Stimulated activated CD4-positive, alpha-beta T cell treated with anti-CD3 and anti-CD28 coated beads, TNF-alpha, amount 100 ng/mL, for 48 hours (primary cell): ENCODE measurements around the gene HRH2.
"Not testable (repeated sequence)": the region's sequence is repeated elsewhere in the genome, so short reads cannot be mapped to it uniquely, and the experiment has no call there.

Source experiments
- DNase-seq, 3 donors: peaks; one replicate each; pipeline ENCODE4 v3.0.0-alpha.2; 2020; ENCODE audit warnings: low read depth in 3 of 3

The HRH2 gene, protein sequence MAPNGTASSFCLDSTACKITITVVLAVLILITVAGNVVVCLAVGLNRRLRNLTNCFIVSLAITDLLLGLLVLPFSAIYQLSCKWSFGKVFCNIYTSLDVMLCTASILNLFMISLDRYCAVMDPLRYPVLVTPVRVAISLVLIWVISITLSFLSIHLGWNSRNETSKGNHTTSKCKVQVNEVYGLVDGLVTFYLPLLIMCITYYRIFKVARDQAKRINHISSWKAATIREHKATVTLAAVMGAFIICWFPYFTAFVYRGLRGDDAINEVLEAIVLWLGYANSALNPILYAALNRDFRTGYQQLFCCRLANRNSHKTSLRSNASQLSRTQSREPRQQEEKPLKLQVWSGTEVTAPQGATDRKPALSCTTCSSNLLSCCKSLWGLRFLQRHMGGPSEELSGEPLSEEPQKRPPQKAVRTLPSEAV

DNA sequence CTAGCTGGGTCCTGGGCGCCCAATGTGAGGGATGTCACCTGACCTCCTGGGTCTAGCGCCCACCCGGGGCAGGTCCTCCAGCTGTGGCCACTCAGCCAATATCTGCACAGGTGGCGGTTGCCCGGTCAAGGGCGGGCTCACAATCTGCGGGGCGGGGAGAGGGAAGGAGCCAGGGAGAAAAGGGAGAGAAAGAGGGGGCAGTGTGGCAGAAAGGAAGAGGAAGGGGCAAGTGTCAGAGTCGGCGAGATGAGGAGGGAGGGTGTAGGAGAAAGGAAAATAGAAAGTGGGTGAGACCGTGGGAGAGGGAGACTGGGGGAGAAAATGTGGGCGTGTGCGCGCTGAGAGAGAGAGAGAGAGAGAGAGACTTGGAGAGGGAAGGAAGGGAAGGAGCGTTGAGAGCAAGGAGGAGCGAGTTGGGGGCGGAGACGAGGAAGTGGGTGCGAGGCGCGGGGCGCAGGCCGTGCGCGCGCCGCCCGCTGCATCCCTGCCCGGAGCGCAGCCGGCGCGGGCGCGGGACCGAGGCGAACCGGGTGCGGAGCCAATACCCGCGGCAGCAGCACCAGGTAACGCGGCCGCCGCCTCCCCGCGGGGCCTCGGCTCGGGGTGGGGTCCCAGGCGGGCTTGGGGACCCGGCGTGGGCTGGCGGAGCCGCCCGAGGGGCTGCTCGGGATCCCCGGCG, at the start of gene HRH2:
Gene HRH2 (plus strand): TSS at position 479 of the 679 bp plus-strand sequence. CDS start 25,163 bp downstream, outside the sequence.
- no peak for DNase-seq

DNA sequence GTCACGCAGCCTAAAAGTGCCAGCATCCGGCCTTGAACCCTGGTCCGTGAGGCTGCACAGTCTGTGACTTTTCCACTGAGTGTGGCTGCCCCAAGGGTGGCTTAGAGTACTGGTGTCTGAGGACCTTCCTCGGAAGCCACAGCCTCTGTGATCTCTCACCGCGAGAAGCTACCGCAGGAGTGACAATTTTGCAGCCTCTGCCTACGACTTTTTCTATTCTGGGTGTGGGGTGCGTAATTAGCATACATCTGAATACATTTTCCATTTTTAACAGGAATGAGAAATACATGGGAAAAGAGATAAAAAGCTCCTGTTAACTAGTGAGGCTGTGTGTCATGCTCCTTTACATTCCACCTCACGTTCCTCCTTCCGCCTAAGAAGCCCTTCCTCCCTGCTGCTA, 48.3 kb upstream of the HRH2 start:
- peak in 2 of 3 donors; percentile 20 to 35 for DNase-seq

DNA sequence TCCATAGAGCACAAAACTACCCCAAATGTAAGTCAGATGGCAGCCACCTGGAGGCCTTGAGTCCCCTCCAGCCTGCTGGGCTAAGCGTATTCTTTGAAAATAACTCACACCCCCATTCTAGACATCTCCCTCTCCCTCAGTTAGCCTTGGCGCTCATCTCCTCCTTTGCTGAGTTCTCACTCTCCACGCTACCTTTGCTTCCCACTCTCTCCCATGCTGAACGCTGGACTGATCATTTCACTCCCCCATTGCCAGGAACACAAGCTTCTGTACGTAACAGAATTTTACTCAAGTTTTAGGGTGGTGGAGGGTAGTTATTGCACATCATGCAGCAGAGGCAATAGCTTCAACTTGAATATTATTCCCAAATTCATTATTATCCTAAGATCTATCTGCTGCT, 47.5 kb upstream of the HRH2 start:
- DNase-seq = no peak

DNA sequence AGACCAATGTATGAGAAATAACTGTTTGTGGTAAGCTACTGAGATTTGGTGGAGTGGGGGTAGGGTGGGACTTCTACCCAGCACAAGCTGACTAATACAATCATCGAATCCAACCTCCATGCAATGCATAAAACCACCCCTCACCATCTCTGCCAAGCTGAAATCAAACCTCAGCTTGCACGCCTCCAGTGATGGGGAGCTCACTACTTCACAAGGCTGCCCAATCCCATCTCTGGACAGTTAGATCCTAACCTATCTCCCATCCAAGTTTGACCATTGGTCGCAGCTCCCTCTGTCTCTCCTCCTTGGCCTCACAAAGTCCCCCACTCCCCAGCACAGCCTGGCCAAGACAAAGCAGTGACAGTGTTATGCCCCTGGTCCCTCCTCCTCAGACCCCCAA, 47.0 kb upstream of the HRH2 start:
- no peak for DNase-seq

DNA sequence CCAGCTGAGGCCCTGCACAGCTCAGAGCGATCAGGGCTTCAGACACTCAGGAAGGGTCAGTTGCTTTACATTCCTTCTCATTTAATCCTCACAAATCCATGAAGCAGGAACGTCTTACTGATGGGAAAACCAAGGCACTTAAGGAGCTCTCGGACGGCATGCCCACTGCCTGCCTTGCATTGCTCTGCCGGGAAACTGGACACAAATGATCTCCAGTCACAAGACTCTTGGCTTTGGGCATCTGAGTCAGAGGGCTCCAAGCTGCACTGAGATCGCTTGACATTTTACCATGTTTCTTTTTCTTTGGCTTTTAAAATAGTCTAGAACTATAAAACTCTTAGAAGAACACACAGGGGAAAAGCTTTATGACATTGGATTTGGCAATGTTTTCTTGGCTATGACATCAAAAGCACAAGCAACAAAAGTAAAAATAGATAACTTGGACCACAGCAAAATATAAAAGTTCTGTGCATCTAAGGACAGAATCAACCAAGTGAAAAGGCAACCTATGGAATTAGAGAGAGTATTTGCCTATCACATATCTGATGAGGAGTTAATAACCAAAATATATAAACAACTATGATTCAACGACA, 43.6 kb upstream of the HRH2 start:
- DNase-seq = no peak

DNA sequence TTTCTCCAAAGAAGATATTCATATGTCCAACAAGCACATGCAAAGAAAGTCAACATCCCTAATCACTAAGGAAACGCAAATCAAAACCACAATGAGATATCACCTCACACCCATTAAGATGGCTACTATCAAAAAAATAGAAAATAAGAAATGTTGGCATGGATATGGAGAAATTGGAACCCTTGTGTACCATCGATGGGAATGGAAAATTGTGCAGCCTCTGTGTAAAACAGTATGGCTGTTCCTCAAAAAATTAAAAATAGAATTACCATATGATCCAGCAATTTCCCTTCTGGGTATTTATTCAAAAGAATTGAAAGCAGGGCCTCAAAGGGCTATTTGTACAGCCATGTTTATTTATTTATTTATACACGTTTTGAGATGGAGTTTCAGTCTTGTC, 43.0 kb upstream of the HRH2 start:
- no peak for DNase-seq

DNA sequence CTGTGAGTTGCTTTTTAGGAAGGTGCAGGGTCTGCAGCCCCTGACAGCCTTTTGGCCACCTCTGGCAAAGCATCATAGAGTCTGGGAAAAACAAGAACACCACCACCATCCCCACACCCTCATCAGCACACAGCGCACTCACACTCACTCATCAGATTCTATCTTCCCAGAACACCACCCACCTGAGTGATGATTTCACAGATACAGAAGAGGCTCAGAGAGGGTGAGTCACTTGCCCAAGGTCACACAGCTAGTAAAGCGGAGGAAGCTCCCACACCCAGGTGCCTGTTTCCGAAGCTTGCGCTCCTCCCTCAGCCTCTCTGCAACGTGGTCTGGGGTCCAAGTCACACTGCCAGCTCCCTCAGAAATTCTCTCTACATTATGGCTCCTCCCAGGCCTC, 41.8 kb upstream of the HRH2 start:
- no peak for DNase-seq

DNA sequence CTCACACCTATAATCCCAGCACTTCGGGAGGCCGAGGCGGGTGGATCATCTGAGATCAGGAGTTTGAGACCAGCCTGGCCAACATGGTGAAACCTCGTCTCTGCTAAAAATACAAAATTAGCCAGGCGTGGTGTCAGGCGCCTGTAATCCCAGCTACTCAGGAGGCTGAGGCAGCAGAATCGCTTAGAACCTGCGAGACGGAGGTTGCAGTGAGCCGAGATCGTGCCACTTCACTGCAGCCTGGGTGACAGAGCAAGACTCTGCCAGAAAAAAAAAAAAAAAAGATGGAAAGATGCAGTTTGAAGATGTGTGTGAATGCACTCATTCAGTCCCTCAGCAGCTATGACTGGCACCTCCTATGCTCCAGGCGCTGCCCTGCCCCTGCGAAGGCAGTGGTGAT, 41.3 kb upstream of the HRH2 start:
- DNase-seq = not testable (repeated sequence)

DNA sequence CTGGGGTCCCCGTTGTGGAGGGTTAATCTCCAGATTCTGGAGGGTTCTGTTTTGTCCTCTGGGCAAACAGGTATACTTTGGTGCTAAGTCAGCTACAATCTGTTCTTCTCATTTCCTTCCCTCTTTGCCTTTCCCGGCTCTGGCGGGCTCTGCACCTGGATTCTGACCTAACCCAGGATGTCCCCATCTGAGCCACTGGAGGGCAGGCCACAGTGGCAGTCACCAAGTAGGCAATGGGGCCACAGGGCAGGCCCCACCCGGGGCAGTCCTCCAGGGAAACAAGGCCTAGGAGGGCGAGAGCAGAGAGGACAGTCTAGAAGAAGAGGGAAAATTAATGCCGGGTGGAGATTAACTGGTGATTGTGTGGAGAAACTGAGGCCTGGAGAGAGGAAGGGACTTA, 40.4 kb upstream of the HRH2 start:
- no peak for DNase-seq

DNA sequence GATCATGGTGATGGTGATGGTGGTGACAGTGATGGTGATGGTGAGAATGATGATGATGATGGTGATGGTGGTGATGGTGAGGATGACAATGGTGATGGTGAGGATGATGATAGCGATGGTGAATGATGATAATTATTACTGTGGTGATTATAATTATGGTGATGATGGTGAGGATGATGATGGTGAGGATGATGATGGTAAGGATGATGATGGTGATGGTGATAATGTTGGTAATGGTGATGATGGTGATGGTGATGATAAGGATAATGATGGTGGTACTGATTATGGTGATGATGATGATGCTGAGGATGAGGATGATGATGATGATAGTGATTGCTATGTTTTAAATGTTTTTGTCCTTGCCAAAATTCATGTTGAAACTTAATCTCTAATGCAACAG, 37.3 kb upstream of the HRH2 start:
- no peak for DNase-seq

DNA sequence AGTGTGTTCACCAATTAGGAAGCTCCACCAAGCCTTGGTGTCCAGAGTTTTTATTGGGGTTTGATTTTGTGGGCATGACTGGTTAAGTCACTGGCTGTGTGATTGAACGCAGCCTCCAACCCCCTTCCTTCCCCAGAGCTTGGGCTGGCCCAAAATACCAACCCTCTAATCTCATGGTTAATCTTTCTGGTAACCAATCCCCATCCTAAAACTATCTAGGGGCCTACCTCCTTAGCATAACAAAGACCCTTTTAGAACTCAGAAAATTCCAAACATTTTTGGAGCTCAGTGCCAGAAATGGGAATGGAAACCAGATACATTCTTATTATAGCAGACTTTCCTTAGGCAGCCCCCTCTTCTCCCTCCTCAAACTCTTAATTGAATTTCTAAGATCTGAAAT, 35.9 kb upstream of the HRH2 start:
- DNase-seq = no peak

DNA sequence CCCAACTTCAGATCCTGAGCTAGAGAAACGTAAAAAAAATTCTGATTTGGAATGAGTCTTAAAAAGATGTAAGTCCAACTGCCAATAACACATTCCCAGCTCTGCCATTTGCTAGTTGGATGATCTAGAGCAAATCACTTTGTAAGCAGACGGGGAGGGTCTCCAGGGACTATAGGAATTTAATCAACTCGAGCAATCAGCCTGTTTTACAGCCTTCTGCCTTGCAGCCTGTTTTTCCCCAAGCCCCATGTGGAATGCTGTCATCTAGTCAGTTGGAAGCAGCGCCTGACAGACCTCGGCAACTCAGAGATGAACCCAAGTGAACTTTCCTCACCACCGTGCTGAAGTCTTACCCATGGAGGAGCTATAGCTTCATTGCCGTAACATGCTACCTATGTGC, 34.8 kb upstream of the HRH2 start:
- no peak for DNase-seq

DNA sequence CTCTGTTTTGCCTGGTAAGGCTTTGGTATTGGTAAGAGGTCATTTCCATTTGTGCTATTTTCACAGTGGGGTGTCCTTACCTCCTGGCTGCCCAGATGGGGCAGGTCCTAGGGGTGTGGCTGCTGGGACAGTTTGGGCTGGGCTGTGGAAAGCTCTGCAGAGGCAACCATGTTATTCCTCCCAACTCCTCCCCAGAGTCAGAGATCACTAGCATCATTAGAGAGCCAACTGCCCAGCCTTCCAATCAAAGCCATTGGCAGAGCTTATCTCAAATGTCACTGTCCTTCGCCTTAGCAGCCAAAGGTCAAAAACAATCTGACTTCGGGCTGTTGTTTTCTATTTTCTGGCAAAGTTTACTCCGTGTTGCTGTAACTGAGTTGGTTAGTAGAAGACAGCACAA, 33.6 kb upstream of the HRH2 start:
- no peak for DNase-seq

DNA sequence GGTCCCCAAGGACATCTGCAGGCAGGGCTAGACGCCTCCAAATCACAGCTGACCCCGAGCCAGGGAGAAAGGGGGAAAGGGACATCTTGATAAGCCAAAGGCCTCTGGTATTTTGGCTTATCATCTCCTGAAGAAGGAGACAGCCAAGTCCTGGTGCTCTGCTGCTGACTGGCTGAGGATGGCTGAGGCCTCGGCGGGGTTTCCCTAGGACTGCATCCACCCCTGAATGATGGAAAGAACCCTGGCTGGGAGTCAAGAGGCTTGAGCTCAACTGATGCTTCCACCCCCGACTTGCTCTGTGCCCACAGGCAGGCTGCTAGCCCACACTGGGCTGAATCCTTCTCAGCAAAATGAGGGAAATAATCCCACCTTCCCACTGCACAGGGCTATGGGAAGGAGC, 30.9 kb upstream of the HRH2 start:
- DNase-seq = no peak

DNA sequence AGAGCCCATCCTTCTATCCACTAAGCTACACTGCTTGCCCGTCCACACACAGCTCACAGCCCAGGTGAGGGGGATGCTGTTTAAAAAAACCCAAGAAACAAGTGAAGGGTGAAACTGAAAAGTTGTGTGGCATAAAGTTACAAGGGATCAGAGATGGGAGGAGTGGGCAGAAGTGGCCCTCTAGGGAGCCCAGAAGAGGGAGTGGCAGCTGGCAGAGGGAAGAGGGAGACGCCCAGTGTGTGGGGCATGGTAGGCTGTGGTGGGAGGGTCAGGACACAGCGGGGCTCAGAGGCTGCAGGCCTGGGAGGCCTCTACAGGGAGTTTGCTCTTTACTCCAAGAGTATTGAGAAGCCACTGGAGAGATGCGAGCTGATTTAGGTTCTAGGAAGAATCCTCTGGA, 30.1 kb upstream of the HRH2 start:
- no peak for DNase-seq

DNA sequence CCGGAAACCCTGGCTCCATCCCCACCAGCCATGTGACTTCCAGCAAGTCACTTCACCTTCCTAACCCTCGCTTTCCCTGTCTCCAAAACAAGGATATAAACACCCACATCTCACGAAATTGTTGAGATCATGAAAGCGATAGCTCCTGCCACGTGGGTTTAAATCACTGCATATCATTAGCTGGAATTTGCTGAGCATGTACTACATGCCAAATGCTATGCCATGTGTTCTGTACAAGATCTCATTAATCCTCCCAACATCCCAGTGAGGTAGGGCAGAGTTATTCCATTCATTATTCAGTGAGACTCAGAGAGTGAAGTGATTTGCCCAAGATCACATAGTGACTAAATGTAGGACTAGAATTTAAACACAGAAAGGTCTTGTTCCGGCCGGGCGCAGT, 29.2 kb upstream of the HRH2 start:
- no peak for DNase-seq

DNA sequence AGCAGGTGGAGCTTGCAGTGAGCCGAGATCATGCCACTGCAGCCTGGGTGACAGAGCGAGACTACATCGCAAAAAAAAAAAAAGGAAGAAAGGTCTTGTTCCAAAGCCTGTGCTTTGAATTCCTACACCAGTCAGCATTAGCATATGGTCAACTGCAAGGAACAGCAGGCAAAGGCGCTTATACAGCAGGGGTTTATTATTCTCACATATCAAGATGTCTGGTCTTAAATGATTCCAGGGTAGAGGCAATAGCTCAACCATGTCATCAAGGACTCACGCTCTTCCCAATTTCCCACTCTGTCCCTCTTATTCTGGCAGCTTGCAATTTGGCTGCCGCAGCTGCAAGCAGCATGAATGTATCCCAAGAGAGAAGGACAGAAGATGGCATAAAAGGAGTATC, 28.6 kb upstream of the HRH2 start:
- no peak for DNase-seq

DNA sequence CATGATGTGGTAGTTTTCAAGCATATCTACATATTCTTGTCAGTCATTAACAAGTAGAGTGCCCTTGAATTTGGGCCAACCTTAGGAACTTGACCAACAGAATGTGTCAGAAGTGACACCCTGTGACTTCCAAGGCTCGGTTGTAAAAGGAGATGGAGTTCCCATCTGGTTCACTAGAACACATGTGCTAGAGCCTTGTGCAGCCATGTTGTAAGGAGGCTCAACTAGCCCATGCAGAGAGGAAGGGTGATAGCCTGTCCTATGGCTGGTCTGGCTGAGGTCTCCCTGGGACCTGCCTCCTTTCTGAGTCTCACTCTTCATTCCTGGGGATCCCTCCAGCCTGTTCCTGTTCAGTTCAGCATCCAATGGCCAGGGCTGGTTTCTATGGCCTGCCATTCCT, 28.1 kb upstream of the HRH2 start:
- no peak for DNase-seq

DNA sequence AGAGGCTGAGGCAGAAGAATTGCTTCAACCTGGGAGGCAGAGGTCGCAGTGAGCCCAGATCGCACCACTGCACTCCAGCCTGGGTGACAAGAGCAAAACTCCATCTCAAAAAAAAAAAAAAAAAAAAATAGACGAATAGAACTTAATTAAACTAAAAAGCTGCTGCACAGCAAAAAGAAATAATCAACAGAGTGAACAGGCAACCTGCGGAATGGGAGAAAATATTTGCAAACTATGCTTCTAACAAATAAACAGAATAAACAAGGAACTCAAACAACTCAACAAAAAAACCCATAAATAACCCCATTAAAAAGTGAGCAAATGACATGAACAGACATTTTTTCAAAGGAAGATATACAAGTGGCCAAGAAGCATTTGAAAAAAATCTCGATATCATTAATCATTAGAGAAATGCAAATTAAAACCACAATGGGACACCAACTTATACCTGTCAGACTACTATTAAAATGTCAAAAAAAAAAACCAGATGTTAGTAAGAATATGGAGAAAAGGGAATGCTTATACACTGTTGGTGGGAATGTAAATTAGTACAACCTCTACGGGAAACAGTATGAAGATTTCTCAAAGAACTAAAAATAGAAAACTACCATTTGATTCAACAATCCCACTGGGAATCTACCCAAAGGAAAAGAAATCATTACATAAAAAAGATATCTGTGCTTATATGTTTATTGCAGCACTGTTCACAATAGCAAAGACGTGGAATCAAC, 21.9 kb upstream of the HRH2 start:
- no peak for DNase-seq

DNA sequence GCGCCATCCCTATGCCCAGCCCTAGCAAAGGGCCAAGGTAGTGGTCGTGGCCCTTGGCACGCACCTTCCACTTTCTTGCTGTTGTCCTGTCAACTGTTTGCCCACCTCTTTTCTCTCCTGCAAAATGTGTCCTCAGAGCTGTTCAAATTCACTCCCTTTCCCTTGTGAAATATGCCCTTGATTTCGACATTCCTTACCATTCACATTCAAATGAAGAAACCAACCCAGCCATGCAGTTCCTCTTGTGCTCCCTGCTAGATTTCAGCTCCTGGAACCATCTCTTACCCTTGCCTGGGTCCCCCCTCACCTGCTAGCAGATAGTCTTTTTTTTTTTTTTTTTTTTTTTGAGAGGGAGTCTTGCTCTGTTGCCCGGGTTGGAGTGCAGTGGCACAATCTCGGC, 19.6 kb upstream of the HRH2 start:
- no peak for DNase-seq

DNA sequence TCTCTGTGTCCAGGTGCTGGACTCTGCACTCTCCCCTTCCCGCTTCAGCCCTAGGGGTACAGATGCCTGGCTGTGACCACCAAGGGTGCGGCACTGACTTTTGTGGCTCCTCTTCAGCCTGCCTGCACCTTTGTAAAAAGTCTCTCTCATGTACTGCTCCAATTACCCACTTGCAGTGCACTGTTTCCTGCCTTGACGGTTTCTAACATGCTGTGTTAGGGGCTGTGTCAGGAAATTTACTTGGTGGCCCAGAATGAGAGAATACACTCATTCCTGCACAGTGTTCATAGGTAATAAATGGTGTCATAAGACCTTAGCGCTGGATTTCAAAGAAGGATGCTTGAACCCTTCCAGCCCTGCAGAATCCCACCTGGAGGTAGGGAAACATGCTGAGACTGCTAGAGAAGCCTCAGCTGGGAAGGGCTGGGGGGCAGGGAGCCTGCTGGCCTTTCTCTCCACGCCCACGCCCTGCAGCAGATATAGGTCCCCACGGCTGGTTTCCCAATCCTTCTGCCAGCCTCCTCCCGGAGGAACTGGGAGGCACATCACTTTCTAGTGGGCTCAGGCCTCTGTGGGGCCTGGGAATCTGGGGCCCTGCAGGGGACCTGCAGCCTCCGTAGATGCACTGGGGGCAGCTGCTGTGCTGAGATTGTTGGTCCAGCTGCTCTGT, 17.6 kb upstream of the HRH2 start:
- no peak for DNase-seq

DNA sequence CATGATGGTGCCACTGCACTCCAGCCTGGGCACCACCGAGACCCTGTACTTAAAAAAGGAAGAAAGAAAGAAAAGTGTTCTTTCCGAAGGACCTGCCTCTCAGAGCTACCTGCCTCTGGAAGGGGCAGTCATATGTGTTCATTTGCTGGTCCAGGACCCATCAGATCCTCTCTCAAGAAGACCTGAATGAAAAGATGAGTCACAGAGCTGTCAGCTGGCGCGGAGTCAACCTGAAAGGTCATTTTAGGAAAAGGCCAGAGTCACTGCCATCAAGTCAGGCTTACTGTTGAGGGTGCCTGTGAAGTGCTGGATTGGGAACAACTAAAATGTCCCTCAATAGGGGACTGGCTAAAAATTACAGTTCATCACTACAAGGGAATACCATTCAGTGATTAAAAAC, 14.9 kb upstream of the HRH2 start:
- DNase-seq = no peak
